ENCODE measurements around the gene PRKG1.

The PRKG1 gene

GRCh38 chr10:51602326-51602725 is 528.0 kb downstream of the PRKG1 start:
- DNase-seq (ENCODE audit: low spot score) = no peak

GRCh38 chr10:51604579-51604978 is 530.3 kb downstream of the PRKG1 start:
- DNase-seq (ENCODE audit: low spot score) = no peak

- DNase-seq (ENCODE audit: low spot score) = no peak
Measured at GRCh38 chr10:51606825-51607462, 532.7 kb downstream of the PRKG1 start.

GRCh38 chr10:51607463-51607835 is 533.2 kb downstream of the PRKG1 start:
- DNase-seq (ENCODE audit: low spot score) = no peak

GRCh38 chr10:51608211-51608610 is 533.9 kb downstream of the PRKG1 start:
- no peak for DNase-seq (ENCODE audit: low spot score)

DNA sequence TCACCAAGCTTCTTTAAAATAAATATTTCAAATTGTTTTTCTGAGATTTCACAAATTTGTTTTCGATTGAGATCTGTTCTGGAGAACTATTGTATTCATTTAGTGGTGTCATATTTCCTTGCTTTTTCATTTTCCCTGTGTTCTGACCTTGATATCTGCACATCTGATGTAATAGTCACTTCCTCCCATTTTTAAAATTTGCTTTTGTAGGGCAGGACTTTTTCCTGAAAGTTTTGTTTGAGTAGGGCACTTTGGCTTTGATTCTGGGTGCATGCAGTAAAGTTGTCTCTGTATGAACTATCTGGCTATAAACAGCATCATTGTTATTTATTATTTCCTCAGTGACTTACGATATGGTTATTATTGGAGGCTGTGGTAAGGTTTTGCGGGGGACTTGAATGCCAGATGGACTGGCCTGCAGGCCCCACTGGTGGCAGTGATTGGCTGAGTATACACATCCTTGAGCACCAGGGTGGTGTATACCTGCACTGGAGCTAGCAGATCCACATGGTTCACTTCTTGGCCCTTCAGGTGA is 541.5 kb downstream of the PRKG1 start:
- DNase-seq (ENCODE audit: low spot score) = no peak

DNA sequence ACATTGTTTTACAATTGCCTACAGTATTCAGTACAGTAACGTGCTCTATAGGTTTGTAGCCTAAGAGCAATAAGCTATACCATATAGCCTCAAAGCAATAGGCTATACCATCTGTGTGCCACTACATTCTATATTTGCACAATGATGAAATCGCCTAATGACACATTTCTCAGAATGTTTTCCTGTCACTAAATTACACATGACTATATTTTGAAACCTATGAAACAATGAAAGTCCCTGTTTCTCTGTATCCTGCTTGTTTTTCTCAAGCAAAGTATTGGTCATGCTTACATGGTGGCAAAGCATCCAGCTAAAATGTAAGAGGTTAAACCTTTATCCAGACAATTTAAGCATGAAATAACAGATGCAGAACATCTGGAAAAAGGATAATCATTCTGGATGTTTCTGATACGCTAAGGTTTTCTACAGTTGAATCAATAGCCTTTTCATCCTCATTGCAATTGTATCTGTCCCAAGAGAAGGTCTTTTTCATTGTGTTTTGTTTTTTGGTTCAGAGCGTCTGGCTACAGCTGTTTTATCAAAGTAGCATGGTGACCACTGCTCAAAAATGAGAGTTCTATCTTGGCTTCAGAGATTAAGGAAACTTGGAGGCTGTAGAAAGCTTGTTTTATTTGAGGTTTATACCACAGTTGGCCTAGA is 543.4 kb downstream of the PRKG1 start:
- no peak for DNase-seq (ENCODE audit: low spot score)

- DNase-seq (ENCODE audit: low spot score) = no peak
Measured at GRCh38 chr10:51619365-51619764, 545.1 kb downstream of the PRKG1 start.

DNA sequence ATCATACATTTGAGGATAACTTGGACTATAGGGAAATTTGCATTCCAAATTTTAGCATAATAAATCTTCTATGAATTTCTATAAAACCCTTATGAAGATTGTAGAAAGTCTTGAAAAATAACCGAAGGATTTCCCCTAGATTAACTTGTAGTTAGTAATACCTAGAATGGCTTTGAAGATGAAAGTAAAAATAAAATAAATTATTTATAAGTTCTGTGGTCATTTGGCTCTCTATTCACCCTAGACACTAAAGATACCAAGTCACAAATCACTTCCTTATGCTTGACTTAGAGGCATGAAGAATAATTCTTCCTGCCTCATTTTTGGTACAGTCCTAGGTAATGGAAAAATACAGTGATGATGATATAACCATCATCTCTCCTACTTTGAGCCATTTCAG is 545.8 kb downstream of the PRKG1 start:
- DNase-seq (ENCODE audit: low spot score) = no peak

GRCh38 chr10:51624013-51624412 is 549.7 kb downstream of the PRKG1 start:
- no peak for DNase-seq (ENCODE audit: low spot score)

DNA sequence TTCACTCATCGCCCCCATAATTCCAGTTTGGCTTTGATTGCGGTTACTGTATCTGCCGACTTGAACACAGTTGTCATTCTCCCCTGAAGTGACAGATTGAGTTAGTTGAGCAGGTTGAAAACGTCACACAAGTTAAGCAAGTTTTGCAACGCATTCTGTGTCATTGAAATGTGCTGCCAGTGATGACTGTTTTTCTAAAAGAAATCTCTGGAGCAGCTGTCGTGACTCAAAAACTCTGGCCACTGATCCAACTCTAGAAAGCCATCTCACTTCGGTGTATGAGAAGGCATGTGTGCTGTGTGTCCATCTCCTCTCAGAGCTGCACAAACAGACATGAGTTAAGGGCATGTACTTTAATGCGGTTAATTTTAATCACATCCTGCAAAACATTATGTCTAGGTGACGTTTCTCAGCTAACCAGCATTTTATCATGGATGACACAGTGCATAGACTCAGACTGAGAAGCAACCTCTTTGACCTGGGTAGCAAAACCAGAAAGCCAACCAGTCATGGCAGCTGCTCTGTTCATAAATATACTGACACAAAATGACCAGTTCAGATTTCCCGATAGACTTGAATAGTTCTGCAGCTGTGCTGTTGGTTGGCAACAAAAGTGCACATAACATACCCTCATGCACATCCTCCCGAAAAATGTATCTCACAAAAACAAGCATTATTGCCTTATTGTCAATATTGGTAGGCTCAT is 555.8 kb downstream of the PRKG1 start:
- no peak for DNase-seq (ENCODE audit: low spot score)

DNA sequence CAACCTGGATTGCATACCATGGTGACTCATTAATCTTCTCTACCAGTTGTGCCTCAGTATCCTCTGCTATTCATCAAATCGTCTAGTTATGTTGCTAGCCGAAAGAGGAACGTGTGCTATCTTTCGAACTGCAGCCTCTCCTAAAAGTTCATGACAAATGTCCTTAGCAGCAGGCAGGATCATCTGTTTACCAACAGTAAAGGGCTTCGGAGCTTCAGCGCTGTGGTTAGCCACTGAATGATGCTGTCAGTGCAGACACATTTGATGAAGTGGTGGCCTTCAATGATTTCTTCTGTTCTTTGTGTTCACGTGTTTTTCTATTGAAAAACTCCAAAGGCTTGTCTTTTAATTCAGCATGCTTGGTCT is 556.3 kb downstream of the PRKG1 start:
- DNase-seq (ENCODE audit: low spot score) = no peak

- DNase-seq (ENCODE audit: low spot score) = no peak
Measured at GRCh38 chr10:51635436-51635835, 561.1 kb downstream of the PRKG1 start.

DNA sequence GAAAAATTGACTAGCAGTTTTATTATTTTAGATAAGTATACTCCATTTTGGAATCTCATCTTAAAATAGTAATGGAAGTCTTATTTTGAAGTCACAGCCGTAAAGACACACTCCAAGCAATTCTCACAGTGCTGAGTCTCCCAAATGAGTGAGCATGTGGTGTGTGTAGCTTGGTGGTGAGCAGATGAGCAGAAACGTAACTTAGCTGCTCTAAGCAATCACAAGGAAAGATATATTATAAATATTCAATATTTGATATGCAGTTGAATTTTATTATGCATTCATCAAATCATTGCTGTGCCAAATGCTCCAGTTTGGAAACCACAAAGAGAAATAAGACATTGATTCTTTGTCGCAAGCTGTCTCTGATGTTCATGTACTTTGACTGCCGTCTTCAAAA is 563.9 kb downstream of the PRKG1 start:
- DNase-seq (ENCODE audit: low spot score) = no peak

GRCh38 chr10:51638737-51639136 is 564.5 kb downstream of the PRKG1 start:
- no peak for DNase-seq (ENCODE audit: low spot score)

DNA sequence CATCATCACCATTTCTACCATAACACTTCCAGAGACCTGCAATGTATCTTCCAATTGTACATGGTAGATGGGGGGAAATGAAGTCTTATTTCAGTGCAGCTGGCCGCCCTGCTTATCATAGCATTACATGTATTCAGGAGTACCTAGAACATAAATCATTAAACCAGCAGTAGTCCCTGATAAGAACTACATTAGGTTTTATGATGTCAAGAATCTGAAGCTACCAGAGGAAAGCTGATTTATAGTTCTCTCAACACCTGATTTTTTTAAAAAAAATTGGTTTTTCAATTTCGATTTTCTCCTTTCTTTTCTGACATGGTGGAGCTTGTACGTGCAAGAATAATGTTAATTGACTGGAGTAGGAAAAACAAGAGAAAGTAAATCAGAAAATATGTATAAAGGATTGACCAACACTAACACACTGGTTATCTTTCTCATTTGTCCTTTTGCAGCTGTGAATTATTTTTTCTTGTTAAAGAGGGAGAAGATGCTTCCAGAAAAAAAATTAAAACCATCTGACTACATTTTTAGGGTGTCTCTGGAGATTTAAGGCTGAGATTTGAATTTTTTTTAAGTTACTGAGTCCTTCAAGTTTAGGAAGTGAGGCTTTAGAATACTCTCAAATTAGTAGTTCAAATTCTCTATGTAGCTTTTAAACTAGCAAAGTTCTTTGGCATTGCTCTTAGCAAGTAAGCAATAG is 566.0 kb downstream of the PRKG1 start:
- no peak for DNase-seq (ENCODE audit: low spot score)

DNA sequence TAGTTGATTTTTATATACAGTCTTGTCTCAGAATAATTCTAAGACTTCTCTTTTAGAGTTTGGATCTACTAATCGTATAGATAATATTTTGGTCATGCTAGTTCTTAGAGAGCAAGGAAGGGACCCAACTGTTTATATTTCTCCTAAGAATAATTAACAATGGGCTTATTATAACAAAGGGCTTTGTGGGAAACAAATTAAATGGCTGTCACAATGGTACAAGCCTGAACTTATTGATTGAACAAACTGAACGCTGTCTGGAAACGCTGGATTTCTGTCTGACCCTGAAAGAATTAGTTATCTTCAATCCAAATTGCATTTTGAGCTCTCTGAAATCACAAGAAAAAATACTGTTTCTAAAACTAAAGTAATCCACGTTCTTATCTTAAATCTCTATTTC is 568.3 kb downstream of the PRKG1 start:
- no peak for DNase-seq (ENCODE audit: low spot score)

GRCh38 chr10:51643734-51644133 is 569.4 kb downstream of the PRKG1 start:
- DNase-seq (ENCODE audit: low spot score) = no peak

DNA sequence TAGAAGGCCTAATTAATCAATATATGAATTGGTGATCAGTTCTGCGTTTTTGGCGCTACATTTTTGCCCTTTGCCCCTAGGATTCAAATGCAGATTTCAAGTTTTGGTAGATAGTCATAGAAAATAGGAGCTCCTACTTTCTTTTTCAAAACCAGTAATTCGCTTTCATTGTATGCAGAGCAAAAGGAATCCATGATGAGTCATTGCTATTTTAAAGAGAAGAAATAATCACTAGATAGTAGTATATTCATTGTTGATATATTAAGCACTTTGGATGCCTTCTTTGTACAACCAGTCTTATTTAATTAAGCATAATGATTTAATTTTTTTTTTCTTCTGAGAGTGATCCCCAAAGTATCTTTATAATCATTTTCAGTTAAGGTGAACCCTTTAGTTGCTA is 574.8 kb downstream of the PRKG1 start:
- no peak for DNase-seq (ENCODE audit: low spot score)

GRCh38 chr10:51651063-51651462 is 576.8 kb downstream of the PRKG1 start:
- DNase-seq (ENCODE audit: low spot score) = no peak

- DNase-seq (ENCODE audit: low spot score) = no peak
Measured at GRCh38 chr10:51653025-51653424, 578.7 kb downstream of the PRKG1 start.

- DNase-seq (ENCODE audit: low spot score) = no peak
Measured at GRCh38 chr10:51654918-51655317, 580.6 kb downstream of the PRKG1 start.

GRCh38 chr10:51656503-51656902 is 582.2 kb downstream of the PRKG1 start:
- no peak for DNase-seq (ENCODE audit: low spot score)
